ENCODE measurements around the gene TNNC1.

DNA sequence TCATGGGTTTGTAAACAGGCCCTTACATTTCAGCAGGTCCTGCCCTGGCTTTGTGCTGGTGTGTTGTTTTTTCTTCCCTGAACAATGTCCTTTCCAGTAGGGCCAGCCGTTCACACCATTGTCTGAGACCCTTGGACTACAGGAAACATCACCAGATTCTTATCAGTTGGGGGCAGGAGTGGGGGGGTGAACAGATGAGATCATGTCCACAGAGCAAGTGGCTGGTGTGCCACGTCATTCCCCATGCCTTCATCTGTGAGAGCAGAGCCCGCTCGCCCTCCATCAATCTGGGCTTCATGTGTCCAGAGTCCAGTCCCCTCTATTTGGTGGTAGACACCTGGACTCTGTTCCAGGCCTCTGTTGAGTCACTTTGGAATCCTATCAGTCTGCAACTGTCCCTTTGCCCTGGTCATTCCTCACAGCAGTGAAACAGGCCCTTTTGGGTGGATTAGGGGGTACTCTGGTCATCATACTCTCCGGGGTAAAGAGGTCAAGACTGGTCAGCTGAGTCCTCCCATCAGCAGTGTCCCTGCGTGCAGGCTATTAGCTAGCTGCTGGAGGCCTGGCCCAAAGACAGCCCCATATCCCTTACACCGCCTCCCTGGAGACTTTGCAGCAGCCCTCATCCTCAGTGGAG is 23.9 kb downstream of the TNNC1 start:
- TF ChIP-seq, protein P1, sequence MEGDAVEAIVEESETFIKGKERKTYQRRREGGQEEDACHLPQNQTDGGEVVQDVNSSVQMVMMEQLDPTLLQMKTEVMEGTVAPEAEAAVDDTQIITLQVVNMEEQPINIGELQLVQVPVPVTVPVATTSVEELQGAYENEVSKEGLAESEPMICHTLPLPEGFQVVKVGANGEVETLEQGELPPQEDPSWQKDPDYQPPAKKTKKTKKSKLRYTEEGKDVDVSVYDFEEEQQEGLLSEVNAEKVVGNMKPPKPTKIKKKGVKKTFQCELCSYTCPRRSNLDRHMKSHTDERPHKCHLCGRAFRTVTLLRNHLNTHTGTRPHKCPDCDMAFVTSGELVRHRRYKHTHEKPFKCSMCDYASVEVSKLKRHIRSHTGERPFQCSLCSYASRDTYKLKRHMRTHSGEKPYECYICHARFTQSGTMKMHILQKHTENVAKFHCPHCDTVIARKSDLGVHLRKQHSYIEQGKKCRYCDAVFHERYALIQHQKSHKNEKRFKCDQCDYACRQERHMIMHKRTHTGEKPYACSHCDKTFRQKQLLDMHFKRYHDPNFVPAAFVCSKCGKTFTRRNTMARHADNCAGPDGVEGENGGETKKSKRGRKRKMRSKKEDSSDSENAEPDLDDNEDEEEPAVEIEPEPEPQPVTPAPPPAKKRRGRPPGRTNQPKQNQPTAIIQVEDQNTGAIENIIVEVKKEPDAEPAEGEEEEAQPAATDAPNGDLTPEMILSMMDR (conservative IDR thresholded peaks at IDR 0.05) = no peak
- TF ChIP-seq EZH2 (IDR thresholded peaks at IDR 0.05; ENCODE audit: low read depth) = no peak

All from PC-9 (cell line).